RWPE1 (cell line): Measurements from ENCODE around the gene SLC25A52.
"Not testable (repeated sequence)": the region's sequence is repeated elsewhere in the genome, so short reads cannot be mapped to it uniquely, and the experiment has no call there.

Experiments
- CTCF ChIA-PET: fragments of 350-600 bp; sonication (Branson Sonifier 250); formaldehyde crosslinking; extraction: SDS; loops from one replicate; lab custom pipeline; 2021; lab: Yijun Ruan, JAX
- POLR2A ChIA-PET: fragments of 400-600 bp; formaldehyde crosslinking; extraction: SDS; loops from one replicate; lab custom pipeline; 2020; ENCODE audit warnings: antibody characterized with exemption; ENCODE audit not compliant: low non-redundant PET; lab: Yijun Ruan, JAX
- DNase-seq: peaks from one replicate; pipeline ENCODE4 v3.0.0; 2012; ENCODE audit warnings: low spot score
- H3K27ac ChIP-seq: fragments of 450-650 bp; 2 replicates; pipeline ENCODE4 v1.5.1; 2017
- TF ChIP-seq, protein P1 (sequence below): fragments of 450-650 bp; conservative IDR thresholded peaks from 2 replicates; pipeline ENCODE4 v1.5.1; 2017; ENCODE audit warnings: low read depth, mild to moderate bottlenecking

Gene SLC25A52, protein sequence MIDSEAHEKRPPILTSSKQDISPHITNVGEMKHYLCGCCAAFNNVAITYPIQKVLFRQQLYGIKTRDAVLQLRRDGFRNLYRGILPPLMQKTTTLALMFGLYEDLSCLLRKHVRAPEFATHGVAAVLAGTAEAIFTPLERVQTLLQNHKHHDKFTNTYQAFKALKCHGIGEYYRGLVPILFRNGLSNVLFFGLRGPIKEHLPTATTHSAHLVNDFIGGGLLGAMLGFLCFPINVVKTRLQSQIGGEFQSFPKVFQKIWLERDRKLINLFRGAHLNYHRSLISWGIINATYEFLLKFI

DNA sequence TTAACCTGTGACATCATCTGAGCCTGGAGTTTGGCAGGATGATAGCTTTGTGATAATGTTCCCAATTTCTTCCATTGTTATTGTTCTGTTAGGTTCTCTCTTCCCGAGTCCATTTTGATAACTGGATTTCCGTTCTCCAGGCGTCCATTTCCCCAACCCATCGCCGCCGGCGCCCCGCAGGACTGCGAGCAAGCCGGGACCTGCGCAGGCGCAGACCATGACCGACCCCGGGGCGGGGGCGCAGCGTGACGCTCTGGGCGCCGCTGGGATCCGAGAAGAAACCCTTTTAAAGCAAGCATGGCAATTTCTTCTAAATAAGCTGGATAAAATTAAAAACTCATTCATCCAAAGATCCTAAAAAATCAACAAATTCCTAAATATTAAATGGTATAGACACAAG lies at the start of gene SLC25A52:
Gene SLC25A52 (minus strand): TSS at position 186 of the 400 bp plus-strand sequence. CDS start 219 bp downstream, outside the sequence.
- ChIA-PET CTCF (interaction anchor here (0.6 kb wide), 1 partner anchor 836 kb away, joined by 3 read pairs; no protein-coding TSS in a partner anchor), POLR2A (no interaction called here)

DNA sequence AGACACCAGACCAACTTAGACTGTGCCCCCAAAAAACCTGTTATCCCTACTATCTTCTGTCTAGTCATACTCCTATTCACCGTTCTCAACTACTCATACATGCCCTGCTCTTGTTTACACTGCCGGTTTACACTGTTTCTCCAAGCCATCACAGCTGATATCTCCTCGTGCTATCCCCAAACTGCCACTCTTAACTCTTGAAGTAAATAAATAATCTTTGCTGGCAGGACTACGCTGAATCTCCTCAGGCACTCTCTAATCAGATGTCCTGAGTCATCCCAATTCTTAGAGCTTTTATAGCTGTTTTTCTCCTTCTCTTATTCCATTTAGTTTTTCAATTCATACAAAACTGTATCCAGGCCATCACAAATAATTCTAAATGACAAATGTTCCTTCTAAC lies 48.4 kb upstream of the SLC25A52 start:
- POLR2A ChIA-PET, H3K27ac ChIP-seq, DNase-seq, CTCF ChIA-PET: not testable (repeated sequence)

More for the DNA sequence above, at the start of gene SLC25A52:
- DNase-seq = no peak
- H3K27ac ChIP-seq = no peak within 1 kb of the TSS
- TF ChIP-seq, protein P1, sequence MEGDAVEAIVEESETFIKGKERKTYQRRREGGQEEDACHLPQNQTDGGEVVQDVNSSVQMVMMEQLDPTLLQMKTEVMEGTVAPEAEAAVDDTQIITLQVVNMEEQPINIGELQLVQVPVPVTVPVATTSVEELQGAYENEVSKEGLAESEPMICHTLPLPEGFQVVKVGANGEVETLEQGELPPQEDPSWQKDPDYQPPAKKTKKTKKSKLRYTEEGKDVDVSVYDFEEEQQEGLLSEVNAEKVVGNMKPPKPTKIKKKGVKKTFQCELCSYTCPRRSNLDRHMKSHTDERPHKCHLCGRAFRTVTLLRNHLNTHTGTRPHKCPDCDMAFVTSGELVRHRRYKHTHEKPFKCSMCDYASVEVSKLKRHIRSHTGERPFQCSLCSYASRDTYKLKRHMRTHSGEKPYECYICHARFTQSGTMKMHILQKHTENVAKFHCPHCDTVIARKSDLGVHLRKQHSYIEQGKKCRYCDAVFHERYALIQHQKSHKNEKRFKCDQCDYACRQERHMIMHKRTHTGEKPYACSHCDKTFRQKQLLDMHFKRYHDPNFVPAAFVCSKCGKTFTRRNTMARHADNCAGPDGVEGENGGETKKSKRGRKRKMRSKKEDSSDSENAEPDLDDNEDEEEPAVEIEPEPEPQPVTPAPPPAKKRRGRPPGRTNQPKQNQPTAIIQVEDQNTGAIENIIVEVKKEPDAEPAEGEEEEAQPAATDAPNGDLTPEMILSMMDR = no peak

DNA sequence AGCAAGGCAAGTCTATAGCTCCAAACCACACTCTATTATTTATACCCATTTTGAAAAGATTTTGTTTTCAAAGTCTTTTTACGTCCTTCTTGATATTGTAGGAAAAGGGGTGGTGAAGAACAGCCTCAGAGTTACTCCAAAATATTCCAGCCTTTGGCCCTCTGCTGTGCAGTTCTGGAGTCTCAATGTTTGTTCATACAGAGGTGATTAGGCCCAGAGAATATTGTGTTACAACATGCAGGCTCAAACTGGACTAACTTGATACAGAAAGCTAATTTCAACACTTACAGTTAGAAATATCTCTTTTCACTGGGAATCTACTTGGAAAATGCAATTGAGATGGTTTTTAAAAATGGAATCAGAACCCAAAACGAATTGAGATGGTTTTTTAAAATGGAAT lies 40.4 kb upstream of the SLC25A52 start:
- ChIA-PET CTCF (interaction anchor here (1.0 kb wide), 1 partner anchor 18 kb away, joined by 3 read pairs; no protein-coding TSS in a partner anchor), POLR2A (no interaction called here)
- no peak overlapping the region for H3K27ac ChIP-seq
- no peak for DNase-seq
- TF ChIP-seq, protein P1 = no peak

DNA sequence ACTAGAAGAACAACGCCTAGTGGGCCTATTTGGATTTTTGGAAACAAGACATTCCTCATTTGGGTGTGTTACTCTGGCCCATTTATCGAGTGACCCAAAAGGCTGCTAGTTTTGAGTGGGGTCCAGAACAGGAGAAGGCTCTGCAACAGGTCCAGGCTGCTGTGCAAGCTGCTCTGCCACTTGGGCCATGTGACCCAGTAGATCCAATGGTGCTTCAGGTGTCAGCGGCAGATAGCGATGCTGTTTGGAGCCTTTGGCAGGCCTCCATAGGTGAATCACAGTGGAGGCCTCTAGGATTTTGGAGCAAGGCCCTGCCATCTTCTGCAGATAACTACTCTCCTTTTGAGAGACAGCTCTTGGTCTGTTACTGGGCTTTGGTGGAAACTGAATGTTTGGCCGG lies 38.6 kb upstream of the SLC25A52 start:
- DNase-seq, CTCF ChIA-PET, H3K27ac ChIP-seq, POLR2A ChIA-PET: not testable (repeated sequence)

DNA sequence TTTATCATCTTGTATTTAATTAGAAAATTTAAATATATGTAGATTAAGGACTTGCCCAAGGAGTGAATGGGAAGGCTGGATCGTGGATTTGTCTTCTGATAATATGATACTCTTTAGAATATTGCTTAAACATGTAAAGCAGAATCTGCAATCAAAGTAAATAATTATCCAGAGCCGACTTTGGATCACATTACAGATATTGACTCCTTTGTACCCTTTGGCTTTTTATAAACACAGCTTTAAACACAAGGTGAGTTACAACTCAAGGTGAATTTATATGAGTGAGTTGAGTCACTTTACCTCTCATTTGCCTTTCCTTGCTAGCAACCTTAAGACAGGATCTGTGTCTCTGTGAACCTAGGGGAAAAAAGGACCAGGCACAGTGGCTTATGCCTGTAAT lies 37.7 kb upstream of the SLC25A52 start:
- no peak overlapping the region for H3K27ac ChIP-seq
- TF ChIP-seq, protein P1 = no peak
- ChIA-PET POLR2A (no interaction called here), CTCF (no interaction called here)
- DNase-seq = no peak

DNA sequence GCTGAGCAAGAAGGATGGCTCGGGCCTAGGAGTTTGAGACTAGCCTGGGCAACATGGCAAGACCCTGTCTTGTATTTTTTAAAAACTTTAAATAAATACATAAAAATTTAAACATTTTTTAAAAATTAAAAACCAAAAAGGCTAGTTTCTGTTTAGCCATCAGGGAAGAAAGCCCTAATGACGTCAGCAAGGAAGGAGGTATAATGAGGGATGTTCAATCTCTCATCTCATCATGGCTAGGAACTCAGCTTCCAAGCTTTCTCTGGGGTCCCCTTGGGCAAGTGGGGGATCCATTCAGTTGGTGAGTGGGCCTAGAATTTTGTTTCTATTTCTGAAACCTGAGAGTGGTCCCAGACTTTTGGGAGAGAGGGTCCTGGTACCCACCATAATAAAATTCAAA lies 35.1 kb upstream of the SLC25A52 start:
- POLR2A ChIA-PET = no interaction called here

DNA sequence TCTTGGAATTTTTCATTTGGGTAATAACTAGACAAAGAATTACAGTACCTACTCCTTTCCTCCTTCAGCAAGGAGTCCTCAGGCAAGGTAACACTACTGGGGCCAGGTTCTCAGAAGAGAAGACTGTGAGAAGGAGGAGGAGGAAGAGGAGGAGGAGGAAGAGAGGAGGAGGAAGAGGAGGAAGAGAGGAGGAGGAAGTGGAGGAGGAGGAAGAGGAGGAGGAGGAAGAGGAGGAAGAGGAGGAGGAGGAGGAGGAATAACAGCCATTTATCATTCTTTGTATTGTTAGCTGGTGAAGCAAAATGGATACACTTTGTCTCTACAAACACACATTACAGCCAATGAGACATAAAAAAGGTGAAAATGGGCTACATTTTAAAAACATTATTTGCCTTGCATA lies 32.9 kb upstream of the SLC25A52 start:
- ChIA-PET CTCF (no interaction called here), POLR2A (no interaction called here)
- TF ChIP-seq, protein P1 = no peak
- no peak overlapping the region for H3K27ac ChIP-seq
- no peak for DNase-seq

More for the DNA sequence above, 35.1 kb upstream of the SLC25A52 start:
- no peak overlapping the region for H3K27ac ChIP-seq
- CTCF ChIA-PET = no interaction called here
- DNase-seq = no peak
- TF ChIP-seq, protein P1 = no peak
